ENCODE results near the gene GPRC5D. TPM values are rescaled to one million over a fixed set of nuclear protein-coding genes. Genes with fewer than 3 reads are reported as not detected.

The GPRC5D gene
- total RNA-seq, 1 donor from 2014 or later, result not detected

DNA sequence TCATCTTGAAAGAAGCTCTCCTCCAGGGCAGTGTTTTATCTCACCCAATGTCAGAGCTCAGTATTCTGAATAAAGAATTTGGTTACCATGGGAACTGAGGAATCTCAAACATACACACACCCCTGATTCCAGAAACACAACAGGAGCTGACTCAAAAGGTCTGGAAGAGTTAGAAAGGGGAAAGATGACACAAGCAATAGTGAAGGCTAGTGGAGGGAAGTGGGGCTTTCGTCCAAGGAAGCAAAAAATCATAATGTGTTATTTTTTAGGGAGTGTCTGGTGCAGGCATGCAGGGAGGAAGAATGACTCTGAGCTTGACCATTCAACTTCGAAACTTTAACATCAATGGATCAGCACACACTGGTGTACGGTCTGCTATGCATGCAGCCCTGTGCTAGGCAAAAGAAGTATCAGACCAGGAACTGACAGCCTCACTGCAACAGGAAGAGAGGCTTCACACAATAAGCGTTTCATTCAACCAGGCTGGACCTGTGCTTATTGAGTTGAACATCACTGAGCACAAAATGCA is 27.8 kb upstream of the GPRC5D start:
- DNase-seq (ENCODE audit: low spot score), result peak; percentile 16

- no peak for DNase-seq (ENCODE audit: low spot score)
Measured at GRCh38 chr12:12979126-12979525, 27.2 kb upstream of the GPRC5D start.

DNA sequence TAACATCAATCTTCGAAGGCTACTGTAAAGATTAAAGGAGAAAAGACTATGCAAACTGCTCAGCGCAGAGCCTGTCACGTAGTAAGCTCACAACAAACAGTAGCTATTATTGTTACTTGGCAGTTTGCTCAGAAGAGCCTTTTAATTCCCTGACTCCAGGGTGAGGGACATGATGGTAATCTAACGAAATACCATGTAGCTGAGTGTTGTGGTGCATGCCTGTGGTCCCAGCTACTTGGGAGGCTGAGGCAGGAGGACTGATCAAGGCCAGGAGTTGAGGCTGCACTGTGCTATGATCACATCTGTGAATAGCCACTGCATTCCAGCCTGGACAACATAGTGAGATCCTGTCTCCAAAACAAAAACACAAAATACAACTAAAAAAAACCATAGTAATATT is 25.3 kb upstream of the GPRC5D start:
- DNase-seq (ENCODE audit: low spot score), result no peak

- DNase-seq (ENCODE audit: low spot score), result no peak
Measured at GRCh38 chr12:12976366-12976765, 24.4 kb upstream of the GPRC5D start.

GRCh38 chr12:12975322-12976077 is 23.5 kb upstream of the GPRC5D start:
- peak; percentile 23 for DNase-seq (ENCODE audit: low spot score)

DNA sequence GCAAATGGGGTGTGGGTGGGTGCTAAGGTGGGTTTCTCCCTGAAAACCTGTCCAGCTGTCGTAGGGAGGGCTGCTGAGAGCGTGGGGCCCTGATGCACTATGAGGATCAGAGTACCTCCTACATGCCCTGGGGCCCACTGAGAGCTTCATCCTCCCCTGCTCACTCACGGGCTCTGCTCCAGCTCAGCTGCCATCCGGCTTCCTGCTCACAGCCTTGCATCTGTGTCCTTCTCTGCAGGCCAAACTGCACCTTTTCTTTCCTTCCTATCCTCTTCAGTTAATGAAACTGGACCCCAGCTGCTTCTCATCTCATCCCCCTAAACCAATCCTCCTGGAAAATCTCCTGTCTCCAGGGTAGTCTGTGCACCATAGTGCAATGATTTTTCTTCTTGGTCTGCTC is 22.2 kb upstream of the GPRC5D start:
- DNase-seq (ENCODE audit: low spot score), result no peak

GRCh38 chr12:12973019-12973418 is 21.0 kb upstream of the GPRC5D start:
- no peak for DNase-seq (ENCODE audit: low spot score)

DNA sequence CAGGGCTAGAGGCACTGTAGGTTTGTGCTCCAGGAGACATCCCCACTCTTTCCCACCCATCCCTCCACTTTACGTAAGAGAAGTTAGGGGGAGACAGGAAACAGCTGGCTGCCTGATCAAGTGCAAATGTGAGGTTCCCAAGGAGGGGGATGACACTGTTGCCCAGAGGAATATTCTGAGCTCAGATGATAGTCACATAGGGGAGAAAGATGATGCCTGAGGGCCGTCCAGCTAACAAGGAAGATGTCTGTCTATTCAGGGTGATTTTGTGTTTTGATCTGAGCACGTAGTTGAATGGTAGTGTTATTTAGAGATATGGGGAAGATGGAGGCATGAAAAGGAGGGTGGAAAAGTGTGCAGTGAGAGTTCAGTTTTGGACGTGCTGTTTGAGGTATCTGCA is 13.9 kb upstream of the GPRC5D start:
- no peak for DNase-seq (ENCODE audit: low spot score)

DNA sequence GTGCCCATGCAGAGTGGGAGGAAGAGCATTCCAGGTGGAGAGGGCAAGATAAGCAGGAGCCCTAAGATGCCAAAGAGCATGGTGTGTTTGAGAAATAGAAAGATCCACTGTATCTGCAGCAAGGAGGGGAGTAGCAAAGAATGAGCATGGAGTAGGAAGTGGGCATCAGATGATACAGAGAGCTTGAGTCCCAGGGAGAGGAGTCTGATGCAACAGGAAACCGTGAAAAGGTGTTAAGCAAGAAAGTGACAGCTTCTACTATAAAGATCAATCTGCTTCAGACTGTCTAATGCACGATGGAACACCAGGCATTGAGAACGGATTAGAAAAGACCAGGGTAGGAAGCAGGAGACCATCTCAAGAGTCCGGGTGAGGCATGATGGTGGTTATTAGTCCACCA is 12.3 kb upstream of the GPRC5D start:
- DNase-seq (ENCODE audit: low spot score), result no peak

GRCh38 chr12:12960639-12961209 is 8.8 kb upstream of the GPRC5D start:
- no peak for DNase-seq (ENCODE audit: low spot score)

GRCh38 chr12:12958886-12959285 is 6.9 kb upstream of the GPRC5D start:
- DNase-seq (ENCODE audit: low spot score), result no peak

DNA sequence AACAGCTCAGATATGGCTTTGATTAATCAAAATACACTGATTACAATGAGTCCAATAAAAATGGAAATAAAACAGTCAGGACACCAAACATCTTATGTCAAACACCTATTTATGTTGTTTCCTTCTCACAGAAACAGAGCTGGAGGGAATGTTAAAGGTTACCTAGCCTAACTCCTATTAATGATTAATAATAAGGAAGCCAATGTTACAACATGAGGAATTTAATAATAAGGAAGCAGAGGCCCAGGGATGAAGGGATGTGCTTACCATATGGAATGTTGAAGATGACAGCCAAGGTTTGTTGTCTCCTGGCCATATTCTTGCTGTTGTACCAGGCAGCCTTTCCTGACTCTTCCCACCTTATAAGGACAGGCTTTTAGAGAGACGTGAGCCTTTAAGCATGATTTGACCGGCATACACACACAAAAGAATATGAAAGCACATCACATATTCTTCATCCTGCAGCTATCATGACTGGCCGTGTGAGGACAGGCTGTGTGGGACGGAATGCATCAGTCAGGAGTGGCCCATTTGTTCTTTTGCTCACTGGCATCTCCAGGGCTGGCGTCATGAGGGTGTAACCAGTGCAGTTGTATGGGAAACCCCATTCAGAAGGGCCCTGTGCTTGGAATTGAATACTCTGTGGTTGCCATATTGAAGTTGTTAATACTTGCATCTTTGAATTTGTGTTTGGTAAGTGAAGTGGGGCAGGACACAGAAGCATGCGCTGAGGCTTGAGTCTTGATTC is 3.1 kb upstream of the GPRC5D start:
- DNase-seq (ENCODE audit: low spot score), result no peak

GRCh38 chr12:12954356-12954755 is 2.4 kb upstream of the GPRC5D start:
- DNase-seq (ENCODE audit: low spot score), result no peak

DNA sequence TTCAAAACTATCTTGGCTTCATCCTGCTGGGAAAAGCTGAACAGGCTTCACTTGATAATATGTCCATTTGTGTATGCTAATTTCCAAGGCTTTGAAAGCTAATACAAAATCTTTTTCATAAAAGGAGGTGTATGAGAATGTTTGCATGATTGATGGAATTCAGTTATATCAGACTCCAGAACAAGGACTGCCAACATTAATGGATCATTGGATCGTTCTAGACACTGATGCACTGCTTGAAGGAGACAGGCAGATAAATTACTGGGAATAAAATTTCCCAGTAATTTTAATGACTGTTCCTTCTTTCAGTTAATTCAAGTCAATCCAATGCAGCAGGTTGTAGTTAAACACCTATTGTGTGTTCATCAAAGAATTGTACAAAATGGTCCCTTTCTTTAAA is 466 bp downstream of the GPRC5D start:
- no peak for DNase-seq (ENCODE audit: low spot score)

DNA sequence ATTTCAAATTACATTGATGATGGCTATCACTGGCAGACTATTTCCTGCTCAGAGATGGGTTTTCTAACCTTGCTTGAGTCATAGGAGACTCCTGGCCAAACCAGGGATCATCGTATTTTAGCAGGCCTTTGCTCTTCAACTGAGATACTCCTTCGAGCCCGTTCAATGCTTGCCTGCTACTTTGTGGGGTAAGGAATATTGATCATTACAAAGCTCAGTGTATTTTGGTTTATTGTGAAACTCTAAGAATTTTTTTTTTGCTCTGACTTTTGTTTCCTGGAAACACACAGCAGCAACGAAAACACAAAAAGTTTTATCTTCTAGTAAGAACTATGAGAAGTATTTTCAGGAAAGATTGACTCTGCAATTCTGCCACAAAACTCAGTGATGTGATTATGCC is 4.1 kb downstream of the GPRC5D start:
- DNase-seq (ENCODE audit: low spot score), result no peak

DNA sequence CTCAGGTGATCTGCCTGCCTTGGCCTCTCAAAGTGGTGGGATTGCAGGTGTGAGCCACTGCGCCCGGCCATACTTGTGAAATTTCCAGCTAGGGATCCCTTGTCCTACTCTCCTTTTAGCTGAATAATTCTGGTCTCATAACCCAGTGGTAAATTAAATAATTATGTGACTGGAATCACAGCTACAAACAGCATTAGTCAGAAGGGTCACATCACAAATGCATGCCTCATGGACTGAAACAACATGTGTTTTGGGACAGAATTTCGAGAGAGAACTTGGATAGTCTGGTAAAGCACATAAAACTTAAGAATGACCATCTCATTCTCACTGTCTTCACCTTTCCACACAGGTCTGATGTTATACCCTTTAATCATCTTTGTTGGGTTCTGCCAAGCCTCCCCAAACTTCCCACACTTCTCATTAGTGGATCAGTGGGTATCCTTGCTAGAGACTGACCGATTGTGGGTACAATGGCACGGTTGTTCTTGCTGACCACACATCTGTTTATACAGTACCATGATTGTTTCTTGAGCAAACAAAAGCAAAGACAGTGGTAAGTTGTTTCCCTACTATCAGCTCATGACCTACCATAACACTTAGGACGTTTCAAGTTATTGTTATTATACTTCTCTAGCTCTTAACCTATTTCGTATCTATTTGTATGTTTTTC is 5.1 kb downstream of the GPRC5D start:
- DNase-seq (ENCODE audit: low spot score), result no peak

GRCh38 chr12:12945591-12945990 is 6.4 kb downstream of the GPRC5D start:
- DNase-seq (ENCODE audit: low spot score), result no peak

DNA sequence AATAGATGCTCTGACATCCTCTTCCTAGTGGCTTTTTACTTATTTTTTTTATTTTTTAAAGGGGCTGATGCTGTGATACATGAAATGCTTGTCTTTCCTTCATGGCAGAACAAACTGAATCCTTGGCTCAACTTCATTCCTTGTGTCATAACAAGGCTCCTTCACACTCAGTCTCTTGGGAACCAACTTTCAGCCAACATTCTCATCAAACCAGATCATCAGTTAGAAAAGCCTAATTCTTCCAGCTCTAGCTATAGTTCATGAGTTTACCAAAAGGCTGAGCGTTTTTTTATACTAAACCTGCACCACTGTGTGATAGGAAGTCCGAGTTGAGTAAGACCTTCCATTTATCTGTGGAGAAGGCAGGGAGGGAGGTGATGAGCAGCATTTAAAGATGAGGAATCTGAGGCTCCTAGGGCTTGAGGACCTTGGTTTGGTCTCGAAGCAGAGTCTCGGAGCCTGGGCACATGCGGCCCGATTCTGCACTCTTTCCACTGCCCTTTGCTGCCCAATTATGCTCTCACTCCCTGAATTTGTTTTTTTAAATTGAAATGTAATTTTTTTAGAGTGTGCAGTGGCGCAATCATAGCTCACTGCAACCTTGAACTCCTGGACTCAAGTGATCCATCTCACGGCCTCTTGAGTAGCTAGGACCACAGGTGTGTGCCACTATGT is 8.2 kb downstream of the GPRC5D start:
- no peak for DNase-seq (ENCODE audit: low spot score)

- DNase-seq (ENCODE audit: low spot score), result no peak
Measured at GRCh38 chr12:12941450-12942350, 10.3 kb downstream of the GPRC5D start.

DNA sequence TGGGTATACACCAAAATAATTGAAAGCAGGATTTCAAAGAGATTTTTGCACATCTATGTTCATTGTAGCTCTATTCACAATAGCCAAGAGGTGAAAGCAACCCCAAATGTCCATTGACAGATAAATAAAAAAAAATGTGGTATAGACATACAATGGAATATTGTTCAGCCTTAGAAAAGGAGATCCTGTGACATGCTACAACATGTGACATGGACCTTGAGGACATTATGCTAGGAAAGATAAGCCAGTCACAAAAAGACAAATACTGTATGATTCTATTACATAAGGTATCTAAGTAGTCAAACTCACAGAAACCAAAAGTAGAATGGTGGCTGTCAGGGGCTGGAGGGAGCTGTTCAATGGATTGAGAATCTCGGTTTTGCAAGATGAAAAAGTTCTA is 12.1 kb downstream of the GPRC5D start:
- no peak for DNase-seq (ENCODE audit: low spot score)

DNA sequence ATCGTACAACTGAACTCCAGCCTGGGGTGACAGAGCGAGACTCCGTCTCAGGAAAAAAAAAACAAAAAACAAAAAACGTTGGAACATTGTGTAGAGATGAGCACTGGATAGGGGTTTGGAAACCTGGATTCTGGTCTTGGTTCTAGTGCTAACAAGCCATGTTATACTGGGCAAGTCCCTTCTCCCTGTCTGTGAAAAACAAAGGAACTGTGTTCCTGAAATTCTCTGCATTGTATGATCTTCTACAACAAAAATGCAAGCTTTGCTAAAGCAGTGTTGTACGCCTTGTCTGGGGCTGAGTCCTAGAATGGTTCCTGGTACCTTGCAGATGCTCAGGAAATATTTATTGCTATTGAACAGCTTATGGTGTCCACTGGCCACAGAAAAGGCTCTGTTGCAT is 13.4 kb downstream of the GPRC5D start:
- DNase-seq (ENCODE audit: low spot score), result no peak
